NCI-H345 treated with DMSO at 0.1 percent for 48 hours (cell line): ENCODE results near the gene ATXN10.

Source experiments
- DNase-seq: peaks from one replicate; lab custom pipeline; 2025; ENCODE audit not compliant: unreplicated experiment; lab: John Stamatoyannopoulos, UW

The ATXN10 gene

DNA sequence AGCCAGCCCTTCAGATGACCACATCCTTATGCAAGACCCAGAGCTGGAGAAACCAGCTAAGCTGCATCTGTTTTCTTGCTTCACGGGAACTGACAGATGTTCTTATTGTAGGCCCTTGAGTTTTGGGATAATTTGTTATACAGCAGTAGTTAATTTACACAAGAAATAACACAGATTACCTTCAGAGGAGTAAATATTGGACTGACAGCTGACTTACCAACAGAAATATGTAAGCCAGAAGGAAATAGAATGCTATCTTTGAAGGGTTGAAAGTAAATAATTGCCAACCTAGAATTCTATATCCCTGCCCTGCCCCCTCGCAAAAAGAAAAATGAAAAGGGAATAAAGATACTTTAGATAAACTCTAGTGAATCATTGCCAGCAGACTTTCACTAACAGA is 181.2 kb downstream of the ATXN10 start:
- no peak for DNase-seq

DNA sequence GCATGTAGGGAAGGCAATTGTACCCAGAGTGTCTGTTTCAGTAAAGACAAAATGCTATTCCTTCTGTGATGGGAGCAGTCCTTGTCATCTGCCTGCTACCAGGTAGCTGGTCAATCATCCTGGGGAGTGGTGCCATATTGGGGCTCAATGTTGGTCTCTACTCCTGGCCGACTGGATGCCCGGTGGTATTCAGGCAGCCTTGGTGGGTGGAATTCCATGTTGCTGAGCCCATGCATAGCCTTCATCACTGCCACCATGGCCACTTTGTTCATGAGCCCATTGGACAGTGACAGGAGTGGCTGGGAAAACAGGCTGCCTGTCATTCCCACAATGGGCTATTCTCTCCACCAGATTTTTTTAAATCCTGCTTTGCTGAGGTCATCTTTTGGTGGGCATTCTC is 184.3 kb downstream of the ATXN10 start:
- no peak for DNase-seq

DNA sequence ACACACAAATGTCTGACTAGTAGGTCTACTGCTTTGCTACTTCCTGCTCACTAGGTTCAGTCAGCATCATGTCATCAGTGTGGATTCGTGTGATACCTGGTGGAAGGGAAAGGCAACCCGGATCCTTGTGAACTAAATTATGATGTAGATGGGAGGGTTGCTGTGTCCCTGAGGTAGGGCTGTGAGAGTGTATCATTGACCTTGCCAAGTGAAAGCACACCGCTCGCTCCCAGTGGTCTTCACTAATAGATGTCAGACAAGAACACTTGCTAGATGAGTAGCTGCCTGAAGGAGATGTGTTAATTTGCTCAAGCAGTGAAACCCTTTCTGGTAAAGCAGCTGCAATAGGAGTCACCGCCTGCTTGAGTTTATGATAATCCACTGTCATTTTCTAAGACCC is 185.9 kb downstream of the ATXN10 start:
- DNase-seq: no peak

DNA sequence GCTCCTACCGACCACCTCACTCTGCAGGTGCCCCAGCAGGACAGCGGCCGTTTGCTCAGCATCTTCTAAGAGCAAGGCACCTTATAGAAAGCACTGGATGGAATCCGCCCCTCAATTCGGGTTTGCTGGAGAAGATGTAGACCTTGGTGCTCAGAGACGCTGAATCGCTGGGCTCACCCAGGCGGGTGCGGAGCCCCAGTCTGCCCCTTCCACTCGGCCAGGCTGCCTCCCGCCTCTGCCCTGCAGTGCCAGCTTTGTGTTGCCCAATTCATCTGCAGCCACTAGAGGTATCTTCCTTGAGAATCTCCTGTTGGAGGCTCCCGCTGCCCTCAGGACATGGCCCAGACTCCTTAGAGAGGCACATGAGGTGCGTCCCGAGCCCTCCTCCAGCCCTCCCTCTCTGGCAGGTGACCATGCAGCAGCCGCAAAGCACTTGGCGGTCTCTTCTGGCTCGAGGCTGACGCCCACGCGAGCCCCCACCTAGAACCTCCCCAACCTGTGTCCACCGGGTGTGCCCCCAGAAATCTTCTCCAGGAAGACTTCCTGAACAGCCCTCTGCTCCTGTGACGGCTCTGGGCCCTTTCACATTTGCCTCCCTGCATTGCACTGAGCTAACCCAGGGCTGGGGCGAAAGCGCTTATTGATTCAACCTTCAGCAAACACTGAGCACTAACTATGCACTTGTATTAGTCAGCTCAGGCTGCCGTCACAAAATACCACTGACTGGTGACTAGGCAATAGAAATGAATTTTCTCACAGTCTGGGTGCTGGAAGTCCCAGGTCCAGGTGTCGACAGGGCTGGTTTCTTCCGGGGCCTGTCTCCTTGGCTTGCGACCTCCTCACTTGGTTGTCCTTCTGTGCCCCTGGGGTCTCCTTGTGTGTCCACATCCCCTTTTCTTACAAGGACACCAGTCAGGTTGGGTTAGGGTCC is 187.9 kb downstream of the ATXN10 start:
- DNase-seq: no peak

DNA sequence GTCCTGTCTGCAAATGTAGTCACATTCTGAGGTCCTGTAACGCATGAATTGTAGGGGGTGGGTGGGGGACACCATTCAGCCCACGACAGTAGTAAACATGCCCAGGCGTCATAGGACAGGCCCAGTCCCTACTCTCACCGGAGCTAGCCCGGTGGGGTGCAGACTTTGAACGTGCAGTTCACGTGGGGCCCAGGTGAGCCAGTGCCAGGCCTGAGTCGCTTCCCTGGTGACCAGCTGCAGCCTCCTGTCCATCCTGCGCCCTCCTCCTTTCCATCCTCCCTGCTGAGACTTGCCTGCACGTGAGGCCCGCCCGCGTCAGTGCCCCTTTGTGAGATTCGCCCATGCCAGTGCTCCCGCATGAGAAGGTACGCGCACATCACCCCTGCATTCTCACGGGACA is 188.6 kb downstream of the ATXN10 start:
- DNase-seq: no peak

DNA sequence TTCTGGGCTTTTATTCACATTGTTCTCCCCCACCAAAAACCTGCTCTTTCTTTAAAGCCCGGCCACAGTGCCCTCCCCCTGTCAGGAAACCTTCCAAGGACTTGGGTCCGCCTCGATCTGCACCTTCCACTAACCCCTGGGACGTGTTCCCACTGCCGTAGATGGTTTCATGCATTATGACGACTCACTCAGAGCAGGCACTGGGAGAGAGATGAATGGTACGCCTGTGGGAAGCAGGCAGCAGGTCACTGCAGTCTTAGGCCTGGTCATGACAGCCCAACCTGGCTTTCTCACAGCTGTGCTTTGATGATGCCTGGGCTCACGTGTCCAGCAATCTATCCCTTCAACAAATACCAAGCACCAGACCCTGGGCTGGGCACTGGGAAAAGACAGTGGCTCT is 189.6 kb downstream of the ATXN10 start:
- no peak for DNase-seq

DNA sequence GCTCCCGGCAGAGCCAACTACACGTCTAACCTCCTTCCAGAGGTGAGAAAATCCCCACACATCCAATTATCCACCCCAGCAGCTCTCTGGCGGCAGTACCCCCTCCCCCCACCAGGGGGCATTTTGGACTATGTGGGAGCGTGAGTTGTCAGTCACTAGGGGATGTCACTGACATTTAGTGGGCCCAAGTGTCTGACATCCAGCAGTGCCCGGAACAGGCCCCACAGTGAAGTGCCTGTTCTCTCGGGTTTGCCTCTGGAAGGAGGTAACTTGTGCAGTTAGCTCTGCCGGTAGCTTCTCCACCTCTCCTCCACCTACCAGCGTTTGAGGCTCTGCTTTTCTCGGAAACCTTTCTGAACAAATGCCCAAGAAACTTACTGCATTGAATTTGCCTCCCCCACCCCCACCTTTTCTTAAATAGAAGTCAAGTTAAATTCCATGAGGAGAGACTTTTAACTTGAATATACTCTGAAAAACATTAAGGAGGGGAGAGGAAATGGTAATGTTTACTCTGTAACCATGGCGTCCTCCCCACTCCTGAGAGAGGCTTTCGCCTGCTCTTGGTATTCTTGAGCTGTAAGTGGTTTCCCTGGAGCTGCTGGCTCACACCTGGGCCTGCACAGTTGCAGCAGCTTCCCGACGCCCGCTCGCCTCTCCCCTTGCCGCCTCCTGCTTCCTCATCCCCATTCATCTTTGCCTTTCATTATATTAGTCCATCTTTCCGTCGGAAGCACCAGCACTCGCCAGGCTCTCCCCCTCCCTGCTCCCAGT is 192.5 kb downstream of the ATXN10 start:
- DNase-seq: peak; percentile 30

DNA sequence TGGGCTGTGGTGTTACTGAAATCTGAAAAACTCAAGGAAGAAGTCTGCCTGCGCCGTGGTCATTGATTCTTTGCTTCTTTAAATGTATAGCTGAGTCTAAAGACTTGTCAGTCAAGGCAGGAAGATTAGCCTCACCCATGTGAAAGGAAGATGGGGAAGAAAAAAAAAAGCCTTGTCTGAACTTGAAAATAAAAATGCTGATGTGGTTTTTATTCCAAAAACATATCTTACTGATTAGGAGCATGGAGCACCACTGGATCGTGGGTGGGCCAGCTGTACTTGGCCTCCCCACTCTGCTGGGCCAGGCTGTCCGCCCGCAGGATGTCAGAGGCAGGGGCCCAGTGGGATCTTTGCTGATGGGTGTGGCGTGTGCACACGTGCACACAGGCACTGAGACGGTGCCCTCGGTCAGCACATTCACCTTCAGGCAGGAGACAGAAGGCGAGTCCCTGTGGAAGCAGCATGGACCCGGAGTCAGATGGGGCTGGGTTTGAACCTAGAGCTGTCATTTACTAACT is 193.4 kb downstream of the ATXN10 start:
- DNase-seq: no peak

DNA sequence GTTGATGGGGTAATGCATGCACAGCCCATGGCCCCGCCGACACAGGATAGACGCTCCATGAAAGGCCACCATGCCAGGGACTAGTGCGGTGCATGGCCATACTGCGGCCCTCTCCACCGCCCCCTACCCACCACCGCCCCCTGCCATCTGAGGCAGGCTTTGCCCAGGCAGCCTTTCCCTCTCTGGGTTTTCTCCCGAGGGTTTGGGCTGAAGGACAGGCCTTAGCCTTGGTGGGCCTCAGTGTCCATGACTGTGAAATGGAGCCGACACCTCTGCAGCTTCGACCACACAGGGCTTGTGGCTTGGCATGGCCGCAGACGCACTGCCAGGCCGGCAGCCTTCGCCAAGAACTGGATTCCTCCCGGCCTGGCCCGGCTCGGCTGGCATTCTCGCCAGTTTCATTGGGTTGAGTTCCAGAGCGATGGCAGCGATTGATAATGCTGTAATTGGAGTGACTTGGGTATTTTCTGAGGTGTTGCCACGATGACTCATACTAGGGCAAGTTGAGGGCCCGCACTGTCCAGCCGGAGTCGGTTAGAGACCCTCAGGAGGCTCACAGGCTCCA is 194.0 kb downstream of the ATXN10 start:
- DNase-seq: no peak

DNA sequence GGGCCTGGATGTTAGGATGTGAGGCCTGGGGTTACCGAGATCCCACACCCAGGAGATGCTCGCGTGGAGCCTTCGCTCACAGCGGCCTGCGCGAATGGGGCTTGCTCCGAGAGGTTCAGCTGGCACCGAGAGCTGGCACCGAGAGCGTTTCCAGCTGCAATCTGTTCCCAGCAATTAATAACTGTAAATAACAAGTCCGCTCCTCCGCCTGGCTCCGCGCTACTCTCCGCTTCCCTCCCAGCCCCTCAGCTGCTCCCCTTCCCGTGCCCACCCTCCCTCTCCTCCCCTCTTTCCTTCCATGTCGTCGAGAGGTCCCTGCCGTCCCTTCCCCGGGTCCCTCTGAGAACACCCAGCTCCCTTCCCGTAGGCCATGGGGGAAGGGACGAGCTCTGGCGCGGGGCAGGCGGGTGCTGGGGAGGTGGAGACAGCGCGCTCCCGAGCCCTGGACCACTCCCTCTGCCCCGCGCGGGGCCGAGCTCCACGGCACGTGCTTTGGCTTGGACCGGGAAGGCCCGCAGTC is 194.6 kb downstream of the ATXN10 start:
- no peak for DNase-seq

DNA sequence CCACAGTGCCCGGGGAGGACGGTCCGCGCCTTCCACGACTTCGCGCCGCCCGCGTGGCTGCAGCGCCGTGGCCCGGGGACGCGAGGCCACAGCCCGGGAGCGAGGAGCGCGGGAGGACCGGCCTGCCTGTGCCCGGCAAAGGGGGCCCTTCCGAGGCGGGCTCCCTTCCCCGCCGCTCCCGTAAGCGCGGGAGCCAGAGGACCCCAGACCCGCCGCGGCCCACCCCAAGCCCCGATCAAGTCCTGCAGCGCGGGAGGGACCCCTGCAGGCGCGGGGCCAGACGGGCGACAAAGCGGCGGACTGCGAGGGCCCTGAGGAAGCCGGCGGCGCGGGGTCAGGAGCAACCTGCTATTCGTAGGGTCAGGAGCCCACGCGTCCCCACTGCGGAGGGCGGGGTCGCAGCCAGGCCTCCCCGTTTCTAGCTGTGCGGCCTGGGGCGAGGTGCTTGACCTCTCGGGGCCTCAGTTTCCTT is 195.0 kb downstream of the ATXN10 start:
- DNase-seq: no peak

DNA sequence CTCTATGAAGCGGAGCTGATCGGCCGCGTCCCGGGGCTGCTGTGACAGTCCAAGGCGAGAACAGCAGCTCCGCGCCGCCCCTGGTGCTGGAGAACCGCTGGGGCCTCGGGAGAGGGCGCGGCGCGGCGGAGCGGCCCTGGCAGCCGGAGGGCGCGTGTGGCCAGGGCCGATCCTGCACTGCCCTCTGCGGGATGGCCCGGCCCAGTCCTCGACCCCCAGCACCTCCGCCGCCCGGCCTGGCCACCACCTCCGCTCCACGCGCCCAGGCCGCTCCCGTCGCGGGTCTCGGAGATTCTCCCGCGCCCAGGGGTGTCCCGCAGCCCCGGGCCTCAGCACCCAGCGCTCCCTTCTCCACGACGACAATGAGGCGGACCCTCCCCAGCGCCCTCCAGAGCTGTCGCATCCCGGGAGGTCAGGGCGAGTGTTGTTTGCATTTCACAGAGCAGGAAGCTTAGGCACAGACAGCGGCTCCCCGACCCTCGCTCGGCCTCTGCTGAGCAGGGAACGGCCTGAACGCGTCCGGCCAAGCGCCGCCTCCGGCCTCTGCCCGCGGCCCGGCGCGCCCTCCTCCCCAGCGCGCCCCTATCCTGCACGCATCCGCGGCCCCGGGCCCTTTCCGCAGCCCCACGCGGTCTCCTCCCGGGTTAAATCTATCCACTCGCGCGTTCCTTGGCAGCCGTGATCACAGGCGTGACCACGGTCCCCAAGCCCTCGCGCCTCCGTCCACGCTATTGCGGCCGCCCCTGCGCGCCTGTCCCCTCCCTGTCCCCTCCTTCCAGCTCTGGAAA is 195.7 kb downstream of the ATXN10 start:
- DNase-seq: no peak

DNA sequence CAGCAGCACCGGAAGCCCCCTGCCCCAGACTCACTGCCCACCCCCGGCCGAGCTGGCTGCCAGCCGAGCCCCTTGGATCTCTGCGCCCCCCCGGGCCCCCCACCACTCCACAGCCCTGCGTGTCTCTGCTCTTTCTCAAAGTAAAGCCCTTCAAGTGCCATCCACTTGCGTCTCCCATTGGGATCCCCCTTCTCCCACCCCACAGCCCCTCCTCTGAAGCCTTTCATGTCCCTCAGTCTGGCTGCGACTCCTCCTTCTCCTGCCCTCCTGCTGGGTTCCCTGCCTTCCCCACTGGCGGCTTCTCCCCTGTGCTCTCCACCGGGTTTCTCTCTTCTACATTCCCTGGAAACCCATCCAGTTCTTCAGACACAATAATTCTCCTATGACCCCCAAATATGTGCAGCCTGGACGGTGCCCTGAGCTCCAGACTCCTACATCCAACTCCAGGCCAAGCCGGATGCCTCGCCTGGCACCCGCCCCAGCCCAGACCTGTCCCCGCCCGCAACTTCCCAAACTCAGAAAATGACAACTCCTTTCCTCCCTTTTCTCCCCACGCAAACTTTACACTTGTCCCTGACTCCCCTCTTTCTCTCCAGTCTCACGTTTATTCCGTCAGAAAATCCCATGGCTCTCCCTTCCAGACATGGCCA is 196.4 kb downstream of the ATXN10 start:
- no peak for DNase-seq

DNA sequence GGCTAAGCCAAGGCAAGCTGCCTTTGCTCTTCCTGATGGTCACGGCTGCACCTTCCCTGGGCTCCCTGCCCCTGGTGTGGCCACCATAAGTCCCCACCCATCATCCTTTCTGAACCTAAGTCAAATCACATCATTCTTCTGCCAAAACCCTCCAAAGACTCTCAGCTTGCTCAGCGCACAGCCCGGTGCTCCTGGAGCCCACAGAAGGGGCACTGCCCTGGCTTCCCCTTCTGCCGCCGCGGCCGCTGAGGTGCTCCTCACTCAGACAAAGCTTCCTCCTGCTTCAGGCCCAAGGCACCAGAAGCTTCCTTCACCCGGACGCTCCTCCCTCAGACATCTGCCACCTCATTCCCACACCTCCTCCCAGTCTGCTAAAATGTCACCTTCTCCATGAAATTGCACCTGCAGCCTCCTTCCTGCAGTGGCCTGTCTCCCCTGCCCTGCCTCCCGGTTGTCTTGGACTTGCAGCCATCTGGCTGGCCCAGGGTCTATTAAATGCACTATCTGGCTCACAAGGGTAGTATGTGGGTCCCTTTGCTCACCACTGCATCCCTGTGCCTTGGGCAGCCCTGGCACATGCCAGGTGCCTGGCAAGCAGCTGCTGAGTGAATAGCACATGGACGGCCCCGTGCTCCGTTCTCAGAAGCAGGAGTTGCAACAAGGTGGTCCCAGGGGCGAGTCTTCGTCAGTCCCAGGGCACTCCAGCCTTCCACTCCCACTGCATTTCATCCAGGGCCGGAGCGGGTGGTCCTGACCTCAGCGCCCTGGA is 197.1 kb downstream of the ATXN10 start:
- no peak for DNase-seq

DNA sequence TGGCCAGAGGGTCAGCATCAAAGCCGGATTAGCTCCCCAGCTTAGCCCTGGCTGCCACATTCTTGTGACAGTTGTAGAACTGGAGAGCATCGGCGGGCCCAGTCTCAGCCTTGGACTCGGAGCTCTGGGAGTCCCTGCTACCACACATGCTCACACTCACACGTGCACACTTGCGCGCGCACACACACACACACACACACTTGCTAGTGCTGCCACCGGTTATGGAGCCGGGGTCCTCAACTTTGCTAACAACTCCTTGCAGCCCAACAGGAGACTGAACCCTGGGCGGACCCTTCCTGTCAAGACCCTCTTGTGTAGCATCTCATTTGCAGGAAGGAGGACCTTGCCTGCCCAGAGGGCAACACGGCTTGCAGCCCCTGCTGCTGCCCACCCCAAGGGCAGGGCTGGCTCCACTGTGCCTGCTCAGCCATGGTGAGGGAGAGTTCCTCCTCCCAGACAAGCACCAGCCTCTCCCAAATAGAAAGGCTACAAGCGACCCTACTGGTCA is 197.8 kb downstream of the ATXN10 start:
- DNase-seq: no peak

DNA sequence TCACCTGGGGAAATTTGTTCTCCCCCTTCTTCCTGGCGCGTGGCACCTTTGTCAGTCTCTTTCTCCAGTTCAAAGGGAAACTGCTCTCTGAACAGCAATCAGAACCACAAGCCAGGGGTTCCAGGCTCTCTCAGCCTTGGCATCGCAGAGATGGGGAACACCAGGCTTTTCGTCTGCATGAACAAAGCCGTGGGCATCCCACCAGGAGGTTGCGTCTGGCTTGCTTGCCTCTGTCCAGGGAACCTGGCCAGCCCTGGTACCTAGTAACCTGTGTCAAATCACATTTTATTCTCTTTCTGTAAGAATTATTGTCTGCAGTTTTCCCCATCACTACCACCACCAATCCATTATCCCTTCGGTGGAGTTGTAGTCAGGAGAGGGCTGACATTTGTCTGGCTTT is 198.4 kb downstream of the ATXN10 start:
- no peak for DNase-seq

DNA sequence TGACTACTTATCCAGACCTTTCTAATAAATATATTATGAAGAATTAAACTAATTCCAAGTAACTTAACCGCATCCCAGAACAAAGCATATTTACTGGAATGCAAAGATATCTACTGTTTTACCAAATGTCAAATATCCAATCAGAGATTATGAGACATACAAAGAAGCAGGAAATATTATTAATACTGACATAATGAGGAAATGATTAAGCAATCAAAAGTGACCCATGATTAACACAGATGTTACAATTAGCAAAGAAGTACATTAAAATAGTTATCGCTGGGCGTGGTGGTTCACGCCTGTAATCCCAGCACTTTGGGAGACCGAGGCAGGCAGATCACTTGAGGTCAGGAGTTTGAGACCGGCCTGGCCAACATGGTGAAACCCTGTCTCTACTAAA is 200.1 kb downstream of the ATXN10 start:
- no peak for DNase-seq

DNA sequence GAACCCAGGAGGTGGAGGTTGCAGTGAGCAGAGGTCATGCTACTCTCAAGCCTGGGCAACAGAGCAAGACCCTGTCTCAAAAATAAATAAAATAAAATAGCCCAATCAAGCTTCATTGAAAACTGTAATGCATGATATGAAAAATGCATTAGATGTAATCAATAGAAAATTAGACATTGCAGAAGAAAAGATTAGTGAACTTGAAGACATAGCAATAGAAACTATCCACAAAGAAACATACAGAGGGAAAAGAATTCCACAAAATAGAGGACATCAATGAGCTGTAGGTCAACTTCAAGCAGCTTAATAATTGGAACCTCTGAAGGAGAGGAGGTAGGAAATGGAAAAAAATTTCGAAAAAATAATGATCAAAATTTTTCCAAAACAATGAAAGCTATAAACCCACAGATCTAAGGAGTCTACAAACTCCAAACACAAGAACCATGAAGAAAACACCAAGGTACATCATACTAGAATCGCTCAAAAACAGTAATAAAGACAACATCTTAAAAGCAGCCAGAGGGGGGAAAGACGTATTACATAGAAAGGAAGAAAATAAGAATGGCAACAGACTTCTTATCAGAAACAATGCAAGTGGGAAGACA is 201.1 kb downstream of the ATXN10 start:
- DNase-seq: no peak
